Neutrophil (primary cell): ENCODE measurements around the gene PRRX2.

Experiments used
- H3K27ac ChIP-seq: fragments of 200-600 bp; sonication (generic); 2 replicates; pipeline ENCODE4 v1.5.1; 2016; ENCODE audit warnings: mild to moderate bottlenecking, moderate library complexity
- H3K27me3 ChIP-seq: fragments of 200-600 bp; sonication (generic); 2 replicates; pipeline ENCODE4 v1.6.0; 2016; ENCODE audit warnings: mild to moderate bottlenecking
- H3K36me3 ChIP-seq: fragments of 200-600 bp; sonication (generic); 2 replicates; pipeline ENCODE4 v1.5.1; 2017
- H3K4me1 ChIP-seq, 2 experiments: fragments of 200-600 bp in 1 of 2; sonication (generic) in 1 of 2; 1 replicate in 1 of 2; 2 replicates in 1 of 2; pipeline versions ENCODE4 v1.5.1 to v1.6.1; 2013 to 2016; ENCODE audit warnings: low read depth in 1 of 2, low read length in 1 of 2, mild to moderate bottlenecking in 1 of 2, moderate library complexity in 1 of 2; ENCODE audit not compliant: control insufficient read depth in 1 of 2, insufficient read depth in 1 of 2
- H3K4me3 ChIP-seq, 2 experiments: fragments of 200-600 bp in 1 of 2; sonication (generic) in 1 of 2; 1 replicate in 1 of 2; 2 replicates in 1 of 2; pipeline ENCODE4 v1.5.1; 2013 to 2016; ENCODE audit warnings: low read depth in 1 of 2, low read length in 1 of 2, mild to moderate bottlenecking in 1 of 2, moderate library complexity in 1 of 2
- H3K9me3 ChIP-seq: fragments of 200-600 bp; sonication (generic); 2 replicates; pipeline ENCODE4 v1.5.1; 2016
- CTCF ChIP-seq: fragments of 200-600 bp; sonication (generic); IDR thresholded peaks from 2 replicates; pipeline ENCODE4 v1.5.1; 2016; ENCODE audit warnings: antibody characterized with exemption

The PRRX2 gene

GRCh38 chr9:129762985-129763926, 97.8 kb downstream of the PRRX2 start:
- H3K4me1 ChIP-seq: peaks cover 24 to 27% of the 10 kb centered on the region in 2 experiments
- H3K27ac ChIP-seq: peak overlapping the region; percentile 87

GRCh38 chr9:129765764-129766317, 100.4 kb downstream of the PRRX2 start:
- Histone ChIP-seq H3K36me3 (peaks cover 17% of the 10 kb centered on the region), H3K4me1 (peaks cover 24 to 27% of the 10 kb centered on the region in 2 experiments), H3K27me3 (no peaks in the 10 kb centered on the region), H3K27ac (no peak overlapping the region), H3K4me3 (no peak overlapping the region), H3K9me3 (no peaks in the 10 kb centered on the region)
- no peak for TF ChIP-seq CTCF

More at GRCh38 chr9:129762985-129763926, 97.8 kb downstream of the PRRX2 start:
- no peak overlapping the region for H3K4me3 ChIP-seq
- peaks cover 3% of the 10 kb centered on the region for H3K36me3 ChIP-seq
- no peaks in the 10 kb centered on the region for H3K9me3 ChIP-seq
- H3K27me3 ChIP-seq: no peaks in the 10 kb centered on the region
- TF ChIP-seq CTCF: no peak

- Histone ChIP-seq H3K4me3 (no peak overlapping the region), H3K9me3 (no peaks in the 10 kb centered on the region)
Measured at GRCh38 chr9:129768486-129768885, 103.0 kb downstream of the PRRX2 start.

GRCh38 chr9:129769669-129770068, 104.2 kb downstream of the PRRX2 start:
- Histone ChIP-seq H3K4me3 (no peak overlapping the region), H3K9me3 (no peaks in the 10 kb centered on the region), H3K27ac (no peak overlapping the region), H3K27me3 (no peaks in the 10 kb centered on the region), H3K36me3 (peaks cover 25% of the 10 kb centered on the region), H3K4me1 (peaks cover 20 to 27% of the 10 kb centered on the region in 2 experiments)
- no peak for TF ChIP-seq CTCF

More at GRCh38 chr9:129768486-129768885, 103.0 kb downstream of the PRRX2 start:
- no peak for TF ChIP-seq CTCF
- H3K27me3 ChIP-seq: no peaks in the 10 kb centered on the region
- H3K4me1 ChIP-seq: peaks cover 10 to 18% of the 10 kb centered on the region in 2 experiments
- no peak overlapping the region for H3K27ac ChIP-seq
- H3K36me3 ChIP-seq: peaks cover 25% of the 10 kb centered on the region

GRCh38 chr9:129770741-129771140, 105.3 kb downstream of the PRRX2 start:
- H3K9me3 ChIP-seq: no peaks in the 10 kb centered on the region
- H3K4me3 ChIP-seq: no peak overlapping the region
- no peak for TF ChIP-seq CTCF
- H3K4me1 ChIP-seq: peaks cover 31 to 38% of the 10 kb centered on the region in 2 experiments
- no peaks in the 10 kb centered on the region for H3K27me3 ChIP-seq
- H3K36me3 ChIP-seq: peaks cover 25% of the 10 kb centered on the region
- H3K27ac ChIP-seq: no peak overlapping the region
